NCI-H2227 (cell line): ENCODE measurements around the gene MPP2.
"Not testable (repeated sequence)": the region's sequence is repeated elsewhere in the genome, so short reads cannot be mapped to it uniquely, and the experiment has no call there.

ENCODE experiments used
- DNase-seq: peaks from one replicate; lab custom pipeline; 2025; ENCODE audit not compliant: unreplicated experiment; lab: John Stamatoyannopoulos, UW

Gene MPP2

GRCh38 chr17:43877451-43878155 lies 29.7 kb downstream of the MPP2 start:
- DNase-seq = no peak

- no peak for DNase-seq
Measured at GRCh38 chr17:43877031-43877430, 30.3 kb downstream of the MPP2 start.

- no peak for DNase-seq
Measured at GRCh38 chr17:43875476-43876147, 31.7 kb downstream of the MPP2 start.

GRCh38 chr17:43874293-43874692 lies 33.0 kb downstream of the MPP2 start:
- no peak for DNase-seq

GRCh38 chr17:43873815-43874214 lies 33.5 kb downstream of the MPP2 start:
- DNase-seq = no peak

GRCh38 chr17:43873091-43873490 lies 34.2 kb downstream of the MPP2 start:
- no peak for DNase-seq

GRCh38 chr17:43871946-43872690 lies 35.2 kb downstream of the MPP2 start:
- DNase-seq = no peak

GRCh38 chr17:43869031-43869430 lies 38.3 kb downstream of the MPP2 start:
- DNase-seq = not testable (repeated sequence)

- DNase-seq = no peak
Measured at GRCh38 chr17:43868226-43868994, 38.9 kb downstream of the MPP2 start.

- no peak for DNase-seq
Measured at GRCh38 chr17:43864161-43864984, 43.0 kb downstream of the MPP2 start.

GRCh38 chr17:43861960-43862359 lies 45.4 kb downstream of the MPP2 start:
- no peak for DNase-seq

GRCh38 chr17:43860927-43861622 lies 46.3 kb downstream of the MPP2 start:
- no peak for DNase-seq

- no peak for DNase-seq
Measured at GRCh38 chr17:43860077-43860725, 47.1 kb downstream of the MPP2 start.

GRCh38 chr17:43857957-43858600 lies 49.3 kb downstream of the MPP2 start:
- no peak for DNase-seq

- no peak for DNase-seq
Measured at GRCh38 chr17:43857141-43857540, 50.2 kb downstream of the MPP2 start.

- no peak for DNase-seq
Measured at GRCh38 chr17:43856141-43856540, 51.2 kb downstream of the MPP2 start.

- DNase-seq = no peak
Measured at GRCh38 chr17:43855061-43855460, 52.3 kb downstream of the MPP2 start.

GRCh38 chr17:43854498-43854897 lies 52.8 kb downstream of the MPP2 start:
- no peak for DNase-seq

GRCh38 chr17:43853546-43853945 lies 53.8 kb downstream of the MPP2 start:
- DNase-seq = no peak
